NCI-H524 (cell line): ENCODE measurements around the gene TMEM213.

Experiments used
- DNase-seq, 2 experiments: peaks; one replicate each; lab custom pipeline; 2025; lab: John Stamatoyannopoulos, UW

TMEM213 gene

GRCh38 chr7:138842111-138842510 lies 44.3 kb downstream of the TMEM213 start:
- DNase-seq, result no peak

GRCh38 chr7:138843632-138844580 lies 46.1 kb downstream of the TMEM213 start:
- no peak for DNase-seq

- no peak for DNase-seq
These were observed 47.9 kb downstream of the TMEM213 start for GRCh38 chr7:138845711-138846110.

- no peak for DNase-seq
These were observed 50.5 kb downstream of the TMEM213 start for GRCh38 chr7:138848056-138848980.

GRCh38 chr7:138849701-138850100 lies 51.9 kb downstream of the TMEM213 start:
- DNase-seq, result no peak

- DNase-seq, result no peak
These were observed 54.7 kb downstream of the TMEM213 start for GRCh38 chr7:138852469-138852868.

DNA sequence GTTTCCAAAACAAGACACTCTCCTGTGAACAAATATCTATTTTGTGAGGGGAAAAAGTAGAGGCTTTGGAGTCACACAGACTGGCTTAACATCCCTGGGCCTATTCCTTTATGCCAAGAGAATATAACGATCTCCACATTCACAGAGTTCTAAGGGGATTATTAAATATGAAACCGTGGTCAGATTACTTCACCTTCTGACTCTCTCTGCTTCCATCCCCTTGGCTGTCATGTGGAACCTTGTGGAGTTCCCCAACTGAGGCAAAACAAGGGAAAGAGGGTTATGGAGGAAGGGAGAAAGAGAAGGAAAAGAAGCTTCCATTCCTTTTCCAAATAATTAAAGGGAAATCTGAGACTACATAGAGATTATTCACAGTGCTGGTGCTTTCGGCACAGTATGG lies 55.7 kb downstream of the TMEM213 start:
- DNase-seq, result no peak

GRCh38 chr7:138854115-138854645 lies 56.4 kb downstream of the TMEM213 start:
- DNase-seq, result no peak

DNA sequence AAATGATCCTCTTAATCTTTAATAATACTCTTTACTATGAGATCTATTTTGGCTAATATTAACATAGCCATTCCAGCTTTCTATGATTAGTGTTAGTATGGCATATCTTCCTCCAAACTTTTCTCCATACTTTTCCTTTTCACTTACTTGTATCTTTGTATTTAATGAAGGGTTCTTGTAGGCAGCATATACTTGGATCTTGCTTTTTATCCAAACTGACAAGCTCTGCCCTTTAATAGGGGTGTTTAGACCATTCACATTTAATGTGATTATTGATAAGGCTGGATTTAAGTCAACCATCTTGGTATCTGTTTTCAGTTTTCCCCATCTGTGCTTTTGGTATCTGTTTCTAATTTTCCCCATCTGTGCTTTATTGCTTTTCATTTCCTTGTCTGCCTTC lies 59.9 kb downstream of the TMEM213 start:
- no peak for DNase-seq

- no peak for DNase-seq
These were observed 63.3 kb downstream of the TMEM213 start for GRCh38 chr7:138861051-138861450.

DNA sequence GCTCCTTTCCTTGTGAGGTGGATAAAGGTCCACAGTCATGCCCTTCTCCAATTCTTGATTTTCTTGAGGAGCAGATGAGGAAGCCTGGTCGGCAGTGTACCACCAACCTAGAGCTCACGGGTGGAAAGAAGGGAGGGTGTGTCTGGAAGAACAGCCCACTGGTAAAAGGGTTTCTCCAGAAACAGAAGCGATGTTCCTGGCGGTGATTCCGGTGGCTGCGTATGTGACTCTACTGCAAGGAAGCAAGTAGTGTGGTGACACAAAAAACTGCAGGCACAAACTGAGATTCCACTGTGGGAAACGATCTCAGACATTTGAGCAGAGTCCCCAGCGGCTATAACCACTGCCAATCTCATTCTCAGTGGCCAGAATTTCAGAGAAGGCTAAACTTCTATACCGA lies 66.1 kb downstream of the TMEM213 start:
- no peak for DNase-seq

DNA sequence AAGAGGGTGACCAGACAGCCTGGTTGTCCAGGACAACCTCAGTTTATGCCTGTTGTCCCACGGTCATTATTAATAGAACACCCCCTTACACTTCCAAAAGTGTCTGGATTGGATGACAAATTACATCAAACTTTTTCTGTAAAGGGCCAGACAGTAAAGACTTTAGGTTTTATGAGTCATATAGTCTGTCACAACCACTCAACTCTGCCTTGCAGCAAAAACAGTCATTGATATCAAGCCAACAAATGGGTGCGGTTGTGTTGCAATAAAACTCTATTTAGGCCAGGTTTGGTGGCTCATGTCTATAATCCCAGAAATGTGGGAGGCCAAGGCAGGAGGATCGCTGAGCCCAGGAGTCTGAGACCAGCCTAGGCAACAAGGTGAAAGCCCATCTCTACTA lies 66.9 kb downstream of the TMEM213 start:
- DNase-seq, result no peak

- no peak for DNase-seq
These were observed 68.0 kb downstream of the TMEM213 start for GRCh38 chr7:138865843-138866242.

GRCh38 chr7:138866353-138866752 lies 68.6 kb downstream of the TMEM213 start:
- no peak for DNase-seq

- DNase-seq, result no peak
These were observed 70.0 kb downstream of the TMEM213 start for GRCh38 chr7:138867744-138868143.

GRCh38 chr7:138868711-138869110 lies 70.9 kb downstream of the TMEM213 start:
- no peak for DNase-seq

GRCh38 chr7:138869353-138869752 lies 71.6 kb downstream of the TMEM213 start:
- no peak for DNase-seq

GRCh38 chr7:138871065-138871813 lies 73.4 kb downstream of the TMEM213 start:
- peak in 1 of 2 experiments; percentile 10 for DNase-seq

GRCh38 chr7:138871814-138872090 lies 74.0 kb downstream of the TMEM213 start:
- no peak for DNase-seq

GRCh38 chr7:138872576-138872975 lies 74.8 kb downstream of the TMEM213 start:
- no peak for DNase-seq

DNA sequence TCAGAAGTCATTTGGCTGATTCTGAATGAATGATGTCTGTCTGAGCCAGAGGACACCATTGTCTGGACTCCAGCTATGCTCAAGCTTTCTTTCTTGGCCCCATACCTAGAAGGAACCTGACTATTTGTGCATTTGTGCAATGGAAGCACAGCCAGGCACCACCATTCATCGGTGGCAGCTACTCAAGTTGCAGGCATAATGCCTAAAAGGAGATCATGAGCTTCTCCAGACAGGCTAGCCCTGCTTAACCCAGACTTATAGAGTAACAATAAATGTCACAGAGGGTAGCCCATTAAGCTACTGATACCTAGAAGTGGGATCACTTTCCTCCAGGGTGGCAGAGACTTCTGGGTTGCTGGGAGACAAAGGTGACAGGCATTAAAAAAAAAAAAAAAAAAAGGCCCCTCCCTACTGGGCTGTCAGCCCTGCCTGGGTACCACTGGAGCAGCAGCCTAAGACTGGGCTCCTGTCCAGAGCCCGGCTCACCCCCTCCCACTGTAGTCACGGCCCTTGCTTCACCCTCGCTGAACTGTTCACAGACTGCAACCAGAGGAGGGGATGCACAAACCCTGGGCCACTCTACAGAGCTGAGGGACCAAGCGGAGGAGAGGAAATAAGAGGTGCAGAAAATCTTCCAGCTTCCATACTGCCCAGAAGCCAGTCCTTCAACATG lies 75.6 kb downstream of the TMEM213 start:
- DNase-seq, result no peak
